ENCODE measurements around the gene KIAA1586. TPM values are rescaled to one million over a fixed set of nuclear protein-coding genes. Genes with fewer than 3 reads are reported as not detected.

Gene KIAA1586
- total and polyA plus RNA-seq, 9 of the 15 experiments (the other 6 are each of a cell fraction or from before 2014, with no cell fraction given): 23.4 to 43.6 (median 29.5) TPM

DNA sequence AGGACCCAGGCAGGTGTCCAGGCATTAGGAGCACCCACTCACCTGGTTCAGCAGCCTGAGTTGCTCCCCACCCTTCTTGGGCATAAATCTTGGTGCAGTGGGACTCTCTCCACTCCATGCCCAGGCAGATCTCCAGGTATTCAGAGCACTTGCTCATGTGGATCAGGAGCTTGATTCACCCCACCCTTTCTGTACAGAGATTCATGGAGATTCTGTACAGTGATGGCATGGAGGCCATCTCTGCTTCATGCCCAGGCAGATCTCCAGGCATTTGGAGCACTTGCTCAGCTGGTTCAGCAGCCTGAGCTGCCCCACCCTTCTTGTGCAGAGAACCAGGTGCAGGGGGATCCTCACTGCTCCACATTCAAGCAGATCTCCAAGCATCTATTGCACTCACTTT lies 47.4 kb upstream of the KIAA1586 start:
- Histone ChIP-seq H3K27me3 (ENCODE audit: control insufficient read depth in 2 of 2, insufficient read depth in 2 of 2, low read length in 2 of 2) (0 out of 5 replicates have a peak, but pooled peaks cover 0 to 4% of the 10 kb centered on the region in 2 experiments), H3K9me1 (ENCODE audit: control insufficient read depth, insufficient read depth, low read length) (no peaks in the 10 kb centered on the region), H3K4me2 (ENCODE audit: insufficient read depth, low read length) (no peak overlapping the region), H3K27ac (ENCODE audit: extremely low read depth, low read depth, low read length) (no peak overlapping the region), H3K36me3 (ENCODE audit: control insufficient read depth, insufficient read depth, low read length) (no peaks in the 10 kb centered on the region), H4K20me1 (replicated peaks; ENCODE audit: control insufficient read depth, insufficient read depth, low read length) (no peaks in the 10 kb centered on the region), H3K4me3 (no peak overlapping the region), H3K4me1 (replicated peaks in 1 of 2; ENCODE audit: control insufficient read depth in 2 of 2, insufficient read depth in 2 of 2, low read length in 2 of 2) (no peaks in the 10 kb centered on the region), H3K79me2 (ENCODE audit: control insufficient read depth, insufficient read depth, low read length) (no peaks in the 10 kb centered on the region), H3K9ac (ENCODE audit: insufficient read depth in 1 of 2, low read depth in 2 of 2, low read length in 2 of 2) (no peak overlapping the region), H2AFZ (ENCODE audit: low read depth, low read length) (no peak overlapping the region), H3K9me3 (replicated peaks; ENCODE audit: control insufficient read depth, insufficient read depth, low read depth, low read length) (no peaks in the 10 kb centered on the region)
- POLR2A ChIA-PET: no interaction called here
- FAIRE-seq: no peak
- no peak for ATAC-seq
- intact Hi-C loops (cut with micrococcal nuclease): no loop called here
- DNase-seq (ENCODE audit: extremely low read depth in 1 of 4, low spot score in 3 of 4): no peak
- no TSS peak for BruUV-seq (replicated peaks)
- in situ Hi-C loops (cut with MboI): no loop called here
- CTCF ChIA-PET (ENCODE audit: low intra/inter-chr PET ratio): no interaction called here
- no peak for TF ChIP-seq ZNF586 (CRISPR knock-in tag; conservative IDR thresholded peaks at IDR 0.05)
- TF ChIP-seq, protein P1, sequence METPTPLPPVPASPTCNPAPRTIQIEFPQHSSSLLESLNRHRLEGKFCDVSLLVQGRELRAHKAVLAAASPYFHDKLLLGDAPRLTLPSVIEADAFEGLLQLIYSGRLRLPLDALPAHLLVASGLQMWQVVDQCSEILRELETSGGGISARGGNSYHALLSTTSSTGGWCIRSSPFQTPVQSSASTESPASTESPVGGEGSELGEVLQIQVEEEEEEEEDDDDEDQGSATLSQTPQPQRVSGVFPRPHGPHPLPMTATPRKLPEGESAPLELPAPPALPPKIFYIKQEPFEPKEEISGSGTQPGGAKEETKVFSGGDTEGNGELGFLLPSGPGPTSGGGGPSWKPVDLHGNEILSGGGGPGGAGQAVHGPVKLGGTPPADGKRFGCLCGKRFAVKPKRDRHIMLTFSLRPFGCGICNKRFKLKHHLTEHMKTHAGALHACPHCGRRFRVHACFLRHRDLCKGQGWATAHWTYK (CRISPR knock-in tag; IDR thresholded peaks at IDR 0.05): no peak
- no peak for TF ChIP-seq ELF2 (CRISPR knock-in tag; IDR thresholded peaks at IDR 0.05)
- no peak for TF ChIP-seq KAT2B (IDR thresholded peaks at IDR 0.05; ENCODE audit: low read depth, low read length)
- TF ChIP-seq, protein P2, sequence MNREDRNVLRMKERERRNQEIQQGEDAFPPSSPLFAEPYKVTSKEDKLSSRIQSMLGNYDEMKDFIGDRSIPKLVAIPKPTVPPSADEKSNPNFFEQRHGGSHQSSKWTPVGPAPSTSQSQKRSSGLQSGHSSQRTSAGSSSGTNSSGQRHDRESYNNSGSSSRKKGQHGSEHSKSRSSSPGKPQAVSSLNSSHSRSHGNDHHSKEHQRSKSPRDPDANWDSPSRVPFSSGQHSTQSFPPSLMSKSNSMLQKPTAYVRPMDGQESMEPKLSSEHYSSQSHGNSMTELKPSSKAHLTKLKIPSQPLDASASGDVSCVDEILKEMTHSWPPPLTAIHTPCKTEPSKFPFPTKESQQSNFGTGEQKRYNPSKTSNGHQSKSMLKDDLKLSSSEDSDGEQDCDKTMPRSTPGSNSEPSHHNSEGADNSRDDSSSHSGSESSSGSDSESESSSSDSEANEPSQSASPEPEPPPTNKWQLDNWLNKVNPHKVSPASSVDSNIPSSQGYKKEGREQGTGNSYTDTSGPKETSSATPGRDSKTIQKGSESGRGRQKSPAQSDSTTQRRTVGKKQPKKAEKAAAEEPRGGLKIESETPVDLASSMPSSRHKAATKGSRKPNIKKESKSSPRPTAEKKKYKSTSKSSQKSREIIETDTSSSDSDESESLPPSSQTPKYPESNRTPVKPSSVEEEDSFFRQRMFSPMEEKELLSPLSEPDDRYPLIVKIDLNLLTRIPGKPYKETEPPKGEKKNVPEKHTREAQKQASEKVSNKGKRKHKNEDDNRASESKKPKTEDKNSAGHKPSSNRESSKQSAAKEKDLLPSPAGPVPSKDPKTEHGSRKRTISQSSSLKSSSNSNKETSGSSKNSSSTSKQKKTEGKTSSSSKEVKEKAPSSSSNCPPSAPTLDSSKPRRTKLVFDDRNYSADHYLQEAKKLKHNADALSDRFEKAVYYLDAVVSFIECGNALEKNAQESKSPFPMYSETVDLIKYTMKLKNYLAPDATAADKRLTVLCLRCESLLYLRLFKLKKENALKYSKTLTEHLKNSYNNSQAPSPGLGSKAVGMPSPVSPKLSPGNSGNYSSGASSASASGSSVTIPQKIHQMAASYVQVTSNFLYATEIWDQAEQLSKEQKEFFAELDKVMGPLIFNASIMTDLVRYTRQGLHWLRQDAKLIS (CRISPR knock-in tag; IDR thresholded peaks at IDR 0.05): no peak
- TF ChIP-seq HNRNPH1 (optimal IDR thresholded peaks at IDR 0.05; ENCODE audit: low read depth, low read length): no peak
- no peak for TF ChIP-seq SOX6 (IDR thresholded peaks at IDR 0.05)
- no peak for TF ChIP-seq ZNF76 (CRISPR knock-in tag; IDR thresholded peaks at IDR 0.05; ENCODE audit: borderline replicate concordance)
- TF ChIP-seq, protein P3, sequence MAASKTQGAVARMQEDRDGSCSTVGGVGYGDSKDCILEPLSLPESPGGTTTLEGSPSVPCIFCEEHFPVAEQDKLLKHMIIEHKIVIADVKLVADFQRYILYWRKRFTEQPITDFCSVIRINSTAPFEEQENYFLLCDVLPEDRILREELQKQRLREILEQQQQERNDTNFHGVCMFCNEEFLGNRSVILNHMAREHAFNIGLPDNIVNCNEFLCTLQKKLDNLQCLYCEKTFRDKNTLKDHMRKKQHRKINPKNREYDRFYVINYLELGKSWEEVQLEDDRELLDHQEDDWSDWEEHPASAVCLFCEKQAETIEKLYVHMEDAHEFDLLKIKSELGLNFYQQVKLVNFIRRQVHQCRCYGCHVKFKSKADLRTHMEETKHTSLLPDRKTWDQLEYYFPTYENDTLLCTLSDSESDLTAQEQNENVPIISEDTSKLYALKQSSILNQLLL (CRISPR knock-in tag; IDR thresholded peaks at IDR 0.05; ENCODE audit: borderline replicate concordance): no peak
- TF ChIP-seq MAFG (tag; conservative IDR thresholded peaks at IDR 0.05): no peak
- TF ChIP-seq ZNF584 (CRISPR knock-in tag; IDR thresholded peaks at IDR 0.05; ENCODE audit: low read depth): no peak
- TF ChIP-seq, protein P4, sequence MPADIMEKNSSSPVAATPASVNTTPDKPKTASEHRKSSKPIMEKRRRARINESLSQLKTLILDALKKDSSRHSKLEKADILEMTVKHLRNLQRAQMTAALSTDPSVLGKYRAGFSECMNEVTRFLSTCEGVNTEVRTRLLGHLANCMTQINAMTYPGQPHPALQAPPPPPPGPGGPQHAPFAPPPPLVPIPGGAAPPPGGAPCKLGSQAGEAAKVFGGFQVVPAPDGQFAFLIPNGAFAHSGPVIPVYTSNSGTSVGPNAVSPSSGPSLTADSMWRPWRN (IDR thresholded peaks at IDR 0.05; ENCODE audit: low read depth): no peak
- TF ChIP-seq HDAC2 (IDR thresholded peaks at IDR 0.05): no peak
- TF ChIP-seq, protein P5, sequence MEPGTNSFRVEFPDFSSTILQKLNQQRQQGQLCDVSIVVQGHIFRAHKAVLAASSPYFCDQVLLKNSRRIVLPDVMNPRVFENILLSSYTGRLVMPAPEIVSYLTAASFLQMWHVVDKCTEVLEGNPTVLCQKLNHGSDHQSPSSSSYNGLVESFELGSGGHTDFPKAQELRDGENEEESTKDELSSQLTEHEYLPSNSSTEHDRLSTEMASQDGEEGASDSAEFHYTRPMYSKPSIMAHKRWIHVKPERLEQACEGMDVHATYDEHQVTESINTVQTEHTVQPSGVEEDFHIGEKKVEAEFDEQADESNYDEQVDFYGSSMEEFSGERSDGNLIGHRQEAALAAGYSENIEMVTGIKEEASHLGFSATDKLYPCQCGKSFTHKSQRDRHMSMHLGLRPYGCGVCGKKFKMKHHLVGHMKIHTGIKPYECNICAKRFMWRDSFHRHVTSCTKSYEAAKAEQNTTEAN (CRISPR knock-in tag; IDR thresholded peaks at IDR 0.05): no peak
- TF ChIP-seq PTTG1 (tag; IDR thresholded peaks at IDR 0.05; ENCODE audit: low read depth): no peak
- TF ChIP-seq CHCHD3 (CRISPR knock-in tag; IDR thresholded peaks at IDR 0.05): no peak
